Upper lobe of right lung (tissue), 1 donor: ENCODE data around the gene ARMC2. TPM values are rescaled to one million over a fixed set of nuclear protein-coding genes. Genes with fewer than 3 reads are reported as not detected.
"Not testable (repeated sequence)": the region's sequence is repeated elsewhere in the genome, so short reads cannot be mapped to it uniquely, and the experiment has no call there.

Experiments used
- ATAC-seq: fragments of 200-7000 bp; cut with Tn5 transposase; one replicate; pipeline ENCODE4 v1.9.1; 2020; ENCODE audit warnings: mild to moderate bottlenecking, moderate library complexity
- DNase-seq: peaks from one replicate; pipeline ENCODE4 v3.0.0-alpha.2; 2020
- H3K27ac ChIP-seq: fragments of 200-600 bp; one replicate; pipeline ENCODE4 v1.8.0; 2022
- H3K27me3 ChIP-seq: fragments of 200-600 bp; one replicate; pipeline ENCODE4 v1.8.0; 2022; ENCODE audit warnings: mild to moderate bottlenecking
- H3K36me3 ChIP-seq: fragments of 200-600 bp; one replicate; pipeline ENCODE4 v1.8.0; 2022
- H3K4me1 ChIP-seq: fragments of 200-600 bp; one replicate; pipeline ENCODE4 v1.8.0; 2022
- H3K4me3 ChIP-seq: fragments of 200-600 bp; one replicate; pipeline ENCODE4 v1.8.0; 2022; ENCODE audit warnings: mild to moderate bottlenecking
- H3K9me3 ChIP-seq: fragments of 200-600 bp; one replicate; pipeline ENCODE4 v1.8.0; 2022
- CTCF ChIP-seq: fragments of 200-600 bp; IDR thresholded peaks from one replicate; pipeline ENCODE4 v1.8.0; 2022; ENCODE audit warnings: antibody characterized with exemption
- intact Hi-C: fragments of 100-400 bp; cut with DNase I; formaldehyde crosslinking; loops from one replicate; pipeline ENCODE4 v1.11.0; 2022
- total RNA-seq: library from RNA; stranded (reverse); fragmentation: NEBNext Ultra II Directional; extraction: Animal tissue kit (Norgen Biotek cat#: 25700); gene quantifications from one replicate; pipeline ENCODE4 v1.2.1, GENCODE V29; 2021
- donor health status: DM: no; HTN: yes; CAD: no; lungs with severe emphysema.

ARMC2 gene
- total RNA-seq, 1 donor from 2014 or later, result 5.8 TPM

DNA sequence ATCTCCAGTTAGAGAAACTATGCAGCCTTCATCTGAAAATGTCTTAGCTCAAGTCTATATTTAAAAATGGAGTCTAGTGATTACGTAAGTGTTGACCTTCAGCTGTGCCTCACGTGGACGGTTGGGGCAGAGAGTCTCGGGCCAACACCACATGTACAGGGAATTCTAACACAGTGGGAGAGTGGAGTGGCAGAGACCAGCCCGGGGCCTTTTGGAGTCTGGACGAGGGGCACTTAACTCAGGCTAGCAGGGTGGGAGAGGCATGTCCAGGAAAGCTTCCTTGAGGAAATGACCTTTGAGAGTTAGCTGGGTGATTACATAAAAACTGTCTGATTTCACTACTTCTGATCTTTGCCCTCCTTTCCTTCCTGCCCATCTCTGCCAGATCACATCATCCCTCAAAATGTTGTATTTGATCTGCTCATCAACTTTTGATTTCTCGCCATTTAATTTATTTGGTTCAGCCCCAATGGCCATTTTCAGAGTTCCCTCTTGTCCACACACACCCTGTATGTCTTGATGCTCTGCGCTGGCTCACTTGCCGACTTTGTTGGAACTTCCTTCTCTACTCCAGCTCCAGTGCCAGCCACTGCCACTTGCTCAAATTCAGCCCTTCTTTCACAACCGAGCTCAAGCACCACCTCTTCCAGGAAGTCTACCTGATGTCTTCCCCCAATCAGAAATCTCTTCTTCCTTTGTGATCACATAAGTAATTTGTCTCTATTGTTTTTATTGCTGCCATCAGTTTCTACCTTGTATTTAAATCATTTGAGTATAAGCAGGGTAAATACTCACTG lies 2.6 kb downstream of the ARMC2 start:
- peaks cover 31% of the 10 kb centered on the region for H3K4me1 ChIP-seq
- H3K4me3 ChIP-seq, result no peak overlapping the region
- intact Hi-C loops, result no loop called here
- peak overlapping the region; percentile 56 for H3K27ac ChIP-seq
- no peaks in the 10 kb centered on the region for H3K27me3 ChIP-seq
- ATAC-seq (peak; percentile 17), DNase-seq (no peak)
- H3K9me3 ChIP-seq, result no peaks in the 10 kb centered on the region
- TF ChIP-seq CTCF, result no peak
- H3K36me3 ChIP-seq, result peaks cover 15% of the 10 kb centered on the region

GRCh38 chr6:108851756-108852155 lies 3.5 kb downstream of the ARMC2 start:
- intact Hi-C loops, result no loop called here
- no peak overlapping the region for H3K27ac ChIP-seq
- ATAC-seq (no peak), DNase-seq (no peak)
- H3K4me3 ChIP-seq, result no peak overlapping the region
- H3K36me3 ChIP-seq, result peaks cover 21% of the 10 kb centered on the region
- H3K9me3 ChIP-seq, result no peaks in the 10 kb centered on the region
- TF ChIP-seq CTCF, result no peak
- no peaks in the 10 kb centered on the region for H3K27me3 ChIP-seq
- peaks cover 31% of the 10 kb centered on the region for H3K4me1 ChIP-seq

- DNase-seq, result no peak
- H3K4me3 ChIP-seq, result no peak overlapping the region
- no peak overlapping the region for H3K27ac ChIP-seq
- no peak for TF ChIP-seq CTCF
- H3K4me1 ChIP-seq, result peaks cover 31% of the 10 kb centered on the region
- H3K27me3 ChIP-seq, result no peaks in the 10 kb centered on the region
- ATAC-seq, result no peak
- no peaks in the 10 kb centered on the region for H3K9me3 ChIP-seq
- intact Hi-C loops, result no loop called here
- H3K36me3 ChIP-seq, result peaks cover 31% of the 10 kb centered on the region
Observed at GRCh38 chr6:108853077-108853476, 4.9 kb downstream of the ARMC2 start.

GRCh38 chr6:108862479-108863191 lies 14.4 kb downstream of the ARMC2 start:
- peaks cover 21% of the 10 kb centered on the region for H3K36me3 ChIP-seq
- no peaks in the 10 kb centered on the region for H3K9me3 ChIP-seq
- DNase-seq (peak; percentile 76), ATAC-seq (peak; percentile 97)
- no peaks in the 10 kb centered on the region for H3K4me1 ChIP-seq
- no peak overlapping the region for H3K27ac ChIP-seq
- no peaks in the 10 kb centered on the region for H3K27me3 ChIP-seq
- no peak for TF ChIP-seq CTCF
- no peak overlapping the region for H3K4me3 ChIP-seq
- intact Hi-C loops, result no loop called here

- H3K36me3 ChIP-seq, intact Hi-C loops, H3K9me3 ChIP-seq, H3K27me3 ChIP-seq, H3K27ac ChIP-seq, H3K4me1 ChIP-seq, H3K4me3 ChIP-seq, DNase-seq, ATAC-seq: not testable (repeated sequence)
Observed at GRCh38 chr6:108865751-108866286, 17.6 kb downstream of the ARMC2 start.

GRCh38 chr6:108866798-108867197 lies 18.6 kb downstream of the ARMC2 start:
- intact Hi-C loops, result no loop called here
- ATAC-seq (no peak), DNase-seq (no peak)

More at GRCh38 chr6:108866798-108867197, 18.6 kb downstream of the ARMC2 start:
- Histone ChIP-seq H3K9me3 (no peaks in the 10 kb centered on the region), H3K36me3 (peaks cover 2% of the 10 kb centered on the region), H3K4me3 (no peak overlapping the region), H3K27ac (no peak overlapping the region), H3K27me3 (no peaks in the 10 kb centered on the region), H3K4me1 (peaks cover 3% of the 10 kb centered on the region)
- TF ChIP-seq CTCF, result no peak
